NCI-H82 treated with DMSO at 0.1 percent for 48 hours (cell line): ENCODE measurements around the gene RPL23.

Source experiments
- DNase-seq: peaks from one replicate; lab custom pipeline; 2025; ENCODE audit not compliant: unreplicated experiment; lab: John Stamatoyannopoulos, UW

RPL23 gene

GRCh38 chr17:38885044-38885727, 31.7 kb upstream of the RPL23 start:
- no peak for DNase-seq

GRCh38 chr17:38883592-38884526, 30.3 kb upstream of the RPL23 start:
- no peak for DNase-seq

- no peak for DNase-seq
Observed at GRCh38 chr17:38882870-38883269, 29.3 kb upstream of the RPL23 start.

GRCh38 chr17:38881600-38882191, 28.2 kb upstream of the RPL23 start:
- DNase-seq, result peak; percentile 65

GRCh38 chr17:38879878-38880665, 26.6 kb upstream of the RPL23 start:
- DNase-seq, result no peak

GRCh38 chr17:38877130-38877851, 23.8 kb upstream of the RPL23 start:
- DNase-seq, result peak; percentile 14

GRCh38 chr17:38875477-38876075, 22.1 kb upstream of the RPL23 start:
- no peak for DNase-seq

GRCh38 chr17:38874505-38875400, 21.2 kb upstream of the RPL23 start:
- no peak for DNase-seq

- no peak for DNase-seq
Observed at GRCh38 chr17:38873640-38874380, 20.3 kb upstream of the RPL23 start.

- no peak for DNase-seq
Observed at GRCh38 chr17:38872671-38873385, 19.3 kb upstream of the RPL23 start.

GRCh38 chr17:38872027-38872511, 18.5 kb upstream of the RPL23 start:
- DNase-seq, result no peak

GRCh38 chr17:38871247-38872015, 17.9 kb upstream of the RPL23 start:
- DNase-seq, result no peak

- no peak for DNase-seq
Observed at GRCh38 chr17:38870259-38871165, 17.0 kb upstream of the RPL23 start.

- DNase-seq, result peak; percentile 56
Observed at GRCh38 chr17:38869526-38870258, 16.2 kb upstream of the RPL23 start, which contains the start of gene LASP1. LASP1 (plus strand) TSS chr17:38870058; CDS start chr17:38870190, 132 bp downstream.
